BE2C (cell line): ENCODE data around the gene DNAH6.

Experiments used
- DNase-seq: peaks from one replicate; pipeline ENCODE4 v3.0.0-alpha.2; 2020
- H3K27me3 ChIP-seq: fragments of 250-450 bp; sonication (Bioruptor Pico); 2 replicates; pipeline ENCODE4 v1.5.1; 2020; ENCODE audit warnings: mild to moderate bottlenecking
- H3K36me3 ChIP-seq: fragments of 250-450 bp; sonication (Bioruptor Pico); 2 replicates; pipeline ENCODE4 v1.5.1; 2020; ENCODE audit warnings: mild to moderate bottlenecking
- H3K4me1 ChIP-seq: fragments of 250-450 bp; sonication (Bioruptor Pico); 2 replicates; pipeline ENCODE4 v1.5.1; 2020
- H3K4me3 ChIP-seq: 2 replicates; pipeline ENCODE4 v1.5.1; 2011; ENCODE audit warnings: low read depth, low read length
- H3K9me3 ChIP-seq: fragments of 250-450 bp; sonication (Bioruptor Pico); 2 replicates; pipeline ENCODE4 v1.5.1; 2020
- CTCF ChIP-seq: IDR thresholded peaks from 2 replicates; pipeline ENCODE4 v1.5.1; 2012; ENCODE audit warnings: mild to moderate bottlenecking, low read depth, low read length

The DNAH6 gene

GRCh38 chr2:84519332-84519957, 3.1 kb downstream of the DNAH6 start:
- Histone ChIP-seq H3K9me3 (no peaks in the 10 kb centered on the region), H3K36me3 (no peaks in the 10 kb centered on the region), H3K4me1 (no peaks in the 10 kb centered on the region), H3K27me3 (no peaks in the 10 kb centered on the region), H3K4me3 (no peak overlapping the region)
- DNase-seq, result no peak
- no peak for TF ChIP-seq CTCF

DNA sequence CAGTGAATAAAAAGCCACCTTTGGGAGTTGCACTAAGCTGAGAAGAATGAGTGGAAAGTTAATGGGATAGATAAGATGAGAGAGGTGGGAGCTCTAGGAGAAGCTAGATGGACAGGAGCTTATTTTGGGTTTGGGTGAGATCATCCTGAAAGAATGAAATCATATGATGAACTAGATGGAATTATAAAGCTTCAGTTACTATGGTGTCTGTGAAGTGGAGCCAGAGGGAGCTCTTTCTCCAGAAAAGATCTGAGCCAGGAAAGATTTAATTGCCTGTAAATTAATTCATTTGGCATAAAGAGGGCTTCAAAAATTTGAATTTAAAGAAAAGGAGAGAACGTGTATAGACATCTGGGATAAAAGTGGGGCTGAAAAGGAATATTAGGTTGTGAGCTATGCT, 10.3 kb downstream of the DNAH6 start:
- DNase-seq, result no peak
- Histone ChIP-seq H3K27me3 (no peaks in the 10 kb centered on the region), H3K4me3 (no peak overlapping the region), H3K9me3 (no peaks in the 10 kb centered on the region), H3K4me1 (no peaks in the 10 kb centered on the region), H3K36me3 (no peaks in the 10 kb centered on the region)
- TF ChIP-seq CTCF, result no peak

DNA sequence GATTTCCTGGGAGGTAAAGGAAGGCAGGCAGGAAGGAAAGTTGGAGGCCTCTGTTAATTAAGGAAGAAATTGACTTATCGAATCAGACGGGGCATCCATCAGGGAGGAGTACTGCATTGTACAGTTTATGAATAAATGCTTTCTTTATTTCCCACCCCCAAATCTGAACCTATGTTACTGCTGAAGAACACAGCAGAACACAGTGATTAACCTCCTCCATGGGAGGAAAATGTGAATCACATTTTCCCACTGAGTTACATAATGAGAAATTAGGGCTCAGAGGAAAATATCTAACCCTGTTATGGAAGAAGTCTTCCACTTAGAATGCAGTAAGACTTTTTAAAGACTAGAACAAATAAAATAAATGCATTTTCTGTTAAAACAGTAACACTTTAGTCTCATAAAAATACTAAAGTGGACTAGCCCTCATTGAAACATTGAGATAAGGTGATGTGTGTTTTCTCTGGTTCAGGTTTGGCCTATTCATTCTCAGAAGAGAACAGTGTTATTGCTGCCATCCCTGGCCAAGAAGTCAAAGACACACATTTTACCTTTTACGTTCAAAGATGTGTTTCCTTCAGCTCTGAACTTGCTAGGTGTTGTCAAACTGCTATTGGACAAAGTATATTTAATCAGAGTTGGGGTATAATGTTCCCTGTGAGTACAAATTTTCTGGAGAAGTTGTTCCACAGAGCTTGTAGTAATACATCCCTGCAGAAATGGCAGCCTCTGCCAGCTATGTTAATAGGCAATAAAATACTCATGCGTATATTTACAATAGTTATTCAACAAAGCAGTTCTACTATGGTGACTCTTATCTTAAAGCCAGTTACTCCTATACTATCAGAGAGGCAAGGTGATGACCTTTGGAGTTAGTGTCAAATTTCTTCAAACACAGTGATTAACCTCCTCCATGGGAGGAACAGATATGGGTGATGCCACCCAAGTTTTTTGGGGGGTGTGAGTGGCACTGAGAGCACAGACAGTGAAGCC, 11.1 kb downstream of the DNAH6 start:
- no peak for TF ChIP-seq CTCF
- Histone ChIP-seq H3K9me3 (no peaks in the 10 kb centered on the region), H3K36me3 (no peaks in the 10 kb centered on the region), H3K27me3 (no peaks in the 10 kb centered on the region), H3K4me1 (no peaks in the 10 kb centered on the region), H3K4me3 (no peak overlapping the region)
- DNase-seq, result no peak

- Histone ChIP-seq H3K36me3 (no peaks in the 10 kb centered on the region), H3K4me1 (no peaks in the 10 kb centered on the region), H3K27me3 (no peaks in the 10 kb centered on the region), H3K4me3 (no peak overlapping the region), H3K9me3 (no peaks in the 10 kb centered on the region)
- TF ChIP-seq CTCF, result no peak
- no peak for DNase-seq
Measured at GRCh38 chr2:84532291-84532690, 16.0 kb downstream of the DNAH6 start.

DNA sequence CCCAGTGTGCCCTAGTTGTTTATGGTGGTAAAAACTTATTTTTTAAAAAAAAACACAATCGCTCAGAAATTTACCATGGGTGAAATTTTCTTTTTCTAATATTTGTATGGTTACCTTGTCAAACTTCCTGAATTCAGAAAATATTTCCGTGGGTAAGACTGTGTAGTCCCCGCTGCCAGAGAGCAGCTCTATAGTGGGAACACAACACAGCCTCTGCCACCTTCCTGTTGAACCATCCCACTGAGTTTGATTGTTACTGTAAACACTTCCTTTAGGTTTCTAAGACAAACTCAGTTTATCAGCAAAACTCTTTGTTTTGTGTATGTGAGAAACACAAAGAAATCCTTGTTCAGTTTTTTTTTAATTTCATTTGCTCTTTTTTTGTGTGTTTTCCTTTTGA, 17.9 kb downstream of the DNAH6 start:
- H3K9me3 ChIP-seq, result no peaks in the 10 kb centered on the region
- no peak for TF ChIP-seq CTCF
- DNase-seq, result no peak

DNA sequence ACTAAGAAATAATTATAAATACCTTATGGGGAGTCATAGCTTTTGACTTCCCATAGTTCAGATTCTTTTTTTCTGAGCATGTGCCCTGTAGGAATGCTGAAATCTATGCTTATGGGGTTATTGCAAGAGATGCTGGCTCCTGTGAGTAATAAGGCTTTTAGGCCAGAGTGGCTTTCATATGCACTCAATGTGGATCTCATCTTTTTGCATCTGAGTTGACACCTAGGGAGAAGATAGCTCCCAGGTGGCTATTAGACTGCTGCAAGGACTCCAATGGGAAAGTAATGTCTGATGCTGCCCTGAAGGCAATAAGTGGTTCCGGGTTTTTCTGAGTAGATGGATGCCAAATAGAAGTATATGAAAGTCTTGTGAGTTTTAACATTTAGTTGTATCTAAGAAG, 21.0 kb downstream of the DNAH6 start:
- H3K4me1 ChIP-seq, result no peaks in the 10 kb centered on the region
- TF ChIP-seq CTCF, result no peak
- no peaks in the 10 kb centered on the region for H3K27me3 ChIP-seq
- no peaks in the 10 kb centered on the region for H3K9me3 ChIP-seq
- H3K4me3 ChIP-seq, result no peak overlapping the region
- no peak for DNase-seq
- no peaks in the 10 kb centered on the region for H3K36me3 ChIP-seq

More for the DNA sequence above, 17.9 kb downstream of the DNAH6 start:
- H3K4me1 ChIP-seq, result no peaks in the 10 kb centered on the region
- no peak overlapping the region for H3K4me3 ChIP-seq
- no peaks in the 10 kb centered on the region for H3K27me3 ChIP-seq
- no peaks in the 10 kb centered on the region for H3K36me3 ChIP-seq
